Testis (tissue), 2 donors: ENCODE data around the gene GFM1.

Experiments used
- CTCF ChIP-seq, 3 experiments: fragments of 450-650 bp in 2 of 3; fragments of 200-600 bp in 1 of 3; sonication (generic) in 1 of 3; IDR thresholded peaks; one replicate each; pipeline ENCODE4 v1.5.1; 2016 to 2019; ENCODE audit warnings: antibody characterized with exemption in 3 of 3, mild to moderate bottlenecking in 2 of 3, moderate library complexity in 1 of 3
- POLR2A ChIP-seq: fragments of 450-650 bp; IDR thresholded peaks from one replicate; pipeline ENCODE4 v1.6.1; 2017; ENCODE audit warnings: antibody characterized with exemption, mild to moderate bottlenecking, moderate library complexity

GRCh38 chr3:158680861-158681260 lies 36.5 kb downstream of the GFM1 start:
- TF ChIP-seq CTCF (IDR thresholded peaks at IDR 0.05) (no peak), POLR2A (no peak)
